Spinal cord (tissue), 10 donors: Measurements from ENCODE around the gene ATXN7. TPM values are rescaled to one million over a fixed set of nuclear protein-coding genes. Genes with fewer than 3 reads are reported as not detected.

Experiments used
- DNase-seq, 6 donors: peaks; one replicate each; pipeline versions ENCODE4 v3.0.0 to v3.0.0-alpha.2; 2013 to 2015; ENCODE audit warnings: low spot score in 6 of 6, low read depth in 4 of 6
- H3K27ac ChIP-seq: one replicate; pipeline ENCODE4 v1.5.1; 2013; ENCODE audit warnings: low read depth, low read length, control low read depth
- H3K27me3 ChIP-seq: one replicate; pipeline ENCODE4 v1.6.1; 2013; ENCODE audit warnings: low read length; ENCODE audit not compliant: control insufficient read depth, insufficient read depth
- H3K36me3 ChIP-seq: one replicate; pipeline ENCODE4 v1.6.1; 2013; ENCODE audit warnings: low read length; ENCODE audit not compliant: control insufficient read depth, insufficient read depth
- H3K4me1 ChIP-seq: one replicate; pipeline ENCODE4 v1.6.1; 2013; ENCODE audit warnings: low read length; ENCODE audit not compliant: control insufficient read depth, insufficient read depth
- H3K4me3 ChIP-seq: one replicate; pipeline ENCODE4 v1.5.1; 2013; ENCODE audit warnings: low read depth, low read length, control low read depth
- H3K9me3 ChIP-seq: one replicate; pipeline ENCODE4 v1.6.1; 2013; ENCODE audit warnings: low read length; ENCODE audit not compliant: control insufficient read depth, insufficient read depth
- WGBS: methylation state at CpG from one replicate; pipeline ENCODE4 v1.1.5; 2013; ENCODE audit warnings: missing lambda C conversion rate; ENCODE audit not compliant: insufficient coverage; 5-methylcytosine and 5-hydroxymethylcytosine counted together
- polyA plus RNA-seq, 2 donors: library from polyadenylated mRNA; unstranded; fragments of 120-200 nt; gene quantifications; one replicate each; pipeline ENCODE4 v1.2.1, GENCODE V29; 2013; ENCODE audit not compliant: insufficient read length in 2 of 2
- total RNA-seq, 2 donors: library from RNA; depleted of rRNA in 1 of 2; stranded (reverse); fragments of 120-200 nt in 1 of 2; fragments of >200 nt in 1 of 2; gene quantifications; one replicate each; pipeline versions ENCODE4 v1.2.3 to v1.2.4, GENCODE V29; 2013 to 2014
- donor health status: healthy.

The ATXN7 gene
- total and polyA plus RNA-seq, 4 donors = 13.8 to 14.9 (median 14.7) TPM

- H3K9me3 ChIP-seq = no peaks in the 10 kb centered on the region
- WGBS = 40% methylated on average over 1 of the region's 10 CpGs
- H3K4me1 ChIP-seq = no peaks in the 10 kb centered on the region
- H3K36me3 ChIP-seq = peaks cover 12% of the 10 kb centered on the region
- no peak overlapping the region for H3K4me3 ChIP-seq
- no peaks in the 10 kb centered on the region for H3K27me3 ChIP-seq
- DNase-seq = peak in 2 of 6 donors; percentile 28 to 38
- peak overlapping the region; percentile 31 for H3K27ac ChIP-seq
These were observed 64.0 kb downstream of the ATXN7 start for GRCh38 chr3:63927422-63928280.

GRCh38 chr3:63931290-63931689 lies 67.6 kb downstream of the ATXN7 start:
- peaks cover 4% of the 10 kb centered on the region for H3K36me3 ChIP-seq
- WGBS = 80% methylated on average over 1 of the region's 3 CpGs
- no peak overlapping the region for H3K4me3 ChIP-seq
- H3K4me1 ChIP-seq = no peaks in the 10 kb centered on the region
- no peaks in the 10 kb centered on the region for H3K9me3 ChIP-seq
- H3K27ac ChIP-seq = no peak overlapping the region
- no peak for DNase-seq
- H3K27me3 ChIP-seq = no peaks in the 10 kb centered on the region

GRCh38 chr3:63932509-63933212 lies 69.0 kb downstream of the ATXN7 start:
- no peaks in the 10 kb centered on the region for H3K27me3 ChIP-seq
- no peaks in the 10 kb centered on the region for H3K9me3 ChIP-seq
- DNase-seq = no peak
- no CpG with 5 or more reads among the region's 3 CpGs for WGBS
- no peaks in the 10 kb centered on the region for H3K4me1 ChIP-seq
- no peaks in the 10 kb centered on the region for H3K36me3 ChIP-seq
- no peak overlapping the region for H3K27ac ChIP-seq
- H3K4me3 ChIP-seq = no peak overlapping the region

- Histone ChIP-seq H3K4me1 (no peaks in the 10 kb centered on the region), H3K9me3 (no peaks in the 10 kb centered on the region), H3K27ac (no peak overlapping the region), H3K27me3 (no peaks in the 10 kb centered on the region), H3K36me3 (no peaks in the 10 kb centered on the region), H3K4me3 (no peak overlapping the region)
- DNase-seq = no peak
- no CpG with 5 or more reads among the region's 1 CpG for WGBS
These were observed 69.8 kb downstream of the ATXN7 start for GRCh38 chr3:63933459-63933858.

GRCh38 chr3:63934041-63934866 lies 70.6 kb downstream of the ATXN7 start:
- no peak for DNase-seq
- WGBS = 64% methylated on average over 2 of the region's 6 CpGs
- H3K27me3 ChIP-seq = no peaks in the 10 kb centered on the region
- H3K9me3 ChIP-seq = no peaks in the 10 kb centered on the region
- no peak overlapping the region for H3K4me3 ChIP-seq
- no peaks in the 10 kb centered on the region for H3K4me1 ChIP-seq
- no peak overlapping the region for H3K27ac ChIP-seq
- H3K36me3 ChIP-seq = no peaks in the 10 kb centered on the region

GRCh38 chr3:63936925-63937324 lies 73.3 kb downstream of the ATXN7 start:
- Histone ChIP-seq H3K27ac (no peak overlapping the region), H3K36me3 (no peaks in the 10 kb centered on the region), H3K27me3 (no peaks in the 10 kb centered on the region), H3K9me3 (no peaks in the 10 kb centered on the region), H3K4me3 (no peak overlapping the region), H3K4me1 (no peaks in the 10 kb centered on the region)
- DNase-seq = peak in 2 of 6 donors; percentile 53 to 69
- WGBS = 70% methylated on average over 2 of the region's 4 CpGs

- Histone ChIP-seq H3K36me3 (no peaks in the 10 kb centered on the region), H3K4me3 (no peak overlapping the region), H3K27me3 (no peaks in the 10 kb centered on the region), H3K27ac (no peak overlapping the region), H3K9me3 (no peaks in the 10 kb centered on the region), H3K4me1 (no peaks in the 10 kb centered on the region)
- DNase-seq = no peak
- 83% methylated on average over 4 of the region's 6 CpGs for WGBS
These were observed 74.3 kb downstream of the ATXN7 start for GRCh38 chr3:63937661-63938651.

- Histone ChIP-seq H3K27ac (no peak overlapping the region), H3K4me1 (no peaks in the 10 kb centered on the region), H3K27me3 (no peaks in the 10 kb centered on the region), H3K36me3 (no peaks in the 10 kb centered on the region), H3K4me3 (no peak overlapping the region), H3K9me3 (no peaks in the 10 kb centered on the region)
- no CpG with 5 or more reads among the region's 4 CpGs for WGBS
- no peak for DNase-seq
These were observed 76.7 kb downstream of the ATXN7 start for GRCh38 chr3:63940389-63940757.

GRCh38 chr3:63942528-63942927 lies 78.9 kb downstream of the ATXN7 start:
- no peak overlapping the region for H3K27ac ChIP-seq
- no peaks in the 10 kb centered on the region for H3K9me3 ChIP-seq
- no peaks in the 10 kb centered on the region for H3K27me3 ChIP-seq
- DNase-seq = no peak
- no peaks in the 10 kb centered on the region for H3K4me1 ChIP-seq
- no peaks in the 10 kb centered on the region for H3K36me3 ChIP-seq
- no peak overlapping the region for H3K4me3 ChIP-seq
